Measurements from ENCODE around the gene EVA1A. TPM values are rescaled to one million over a fixed set of nuclear protein-coding genes. Genes with fewer than 3 reads are reported as not detected.
"Not testable (repeated sequence)": the region's sequence is repeated elsewhere in the genome, so short reads cannot be mapped to it uniquely, and the experiment has no call there.

The EVA1A gene
- total RNA-seq, 2 donors from 2014 or later: 0.55 to 0.87 TPM

DNA sequence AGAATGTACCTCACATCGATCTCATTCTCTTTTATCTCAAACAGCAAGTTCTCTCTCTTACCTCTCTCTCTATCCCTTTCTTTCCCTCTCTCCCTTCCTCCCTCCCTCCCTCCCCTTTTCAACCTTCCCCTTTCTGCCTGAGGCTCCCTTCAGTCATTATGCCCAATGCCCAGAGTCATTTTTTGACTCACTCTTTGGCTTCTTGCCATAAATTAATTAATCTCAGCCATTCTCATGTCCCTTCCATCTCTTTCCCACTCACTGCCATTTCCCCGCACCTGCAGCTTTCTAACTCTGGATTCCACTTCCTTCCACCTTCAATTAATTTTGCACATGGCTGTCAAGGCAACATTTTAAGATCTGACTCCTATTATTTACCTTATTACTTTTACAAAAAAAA, 60.1 kb downstream of the EVA1A start:
- ATAC-seq (no peak), DNase-seq (no peak)
- intact Hi-C loops (cut with DNase I, micrococcal nuclease): no loop called here

- no peak for ATAC-seq
- DNase-seq: no peak
- intact Hi-C loops (cut with DNase I, micrococcal nuclease): no loop called here
Measured at GRCh38 chr2:75499534-75499933, 61.2 kb downstream of the EVA1A start.

DNA sequence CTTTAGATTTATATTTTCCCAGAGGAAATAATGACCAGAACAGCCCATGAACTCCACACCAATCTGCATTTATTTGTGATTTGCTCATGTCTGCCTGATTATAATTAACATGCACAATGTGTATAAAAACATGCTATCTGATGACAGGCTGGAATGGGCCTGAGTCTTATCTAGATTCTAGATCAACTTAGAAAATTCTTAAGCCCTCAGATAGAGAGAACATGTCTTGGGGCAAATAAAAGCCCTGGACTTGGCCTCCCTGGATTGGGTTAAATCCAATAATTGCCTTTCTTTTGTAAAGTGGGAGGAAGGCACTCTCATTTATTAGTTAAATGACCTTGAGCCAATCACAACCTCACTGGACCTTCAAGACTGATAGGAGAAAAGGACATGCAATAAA, 61.8 kb downstream of the EVA1A start:
- DNase-seq (no peak), ATAC-seq (no peak)
- intact Hi-C loops (cut with DNase I, micrococcal nuclease): no loop called here

GRCh38 chr2:75497256-75497655, 63.5 kb downstream of the EVA1A start:
- intact Hi-C loops (cut with DNase I, micrococcal nuclease): no loop called here
- no peak for ATAC-seq
- DNase-seq: no peak

- ATAC-seq (no peak), DNase-seq (no peak)
- intact Hi-C loops (cut with DNase I, micrococcal nuclease): no loop called here
Measured at GRCh38 chr2:75495862-75496261, 64.9 kb downstream of the EVA1A start.

GRCh38 chr2:75494137-75494769, 66.5 kb downstream of the EVA1A start:
- DNase-seq: no peak
- ATAC-seq: no peak
- intact Hi-C loops (cut with DNase I, micrococcal nuclease): no loop called here

DNA sequence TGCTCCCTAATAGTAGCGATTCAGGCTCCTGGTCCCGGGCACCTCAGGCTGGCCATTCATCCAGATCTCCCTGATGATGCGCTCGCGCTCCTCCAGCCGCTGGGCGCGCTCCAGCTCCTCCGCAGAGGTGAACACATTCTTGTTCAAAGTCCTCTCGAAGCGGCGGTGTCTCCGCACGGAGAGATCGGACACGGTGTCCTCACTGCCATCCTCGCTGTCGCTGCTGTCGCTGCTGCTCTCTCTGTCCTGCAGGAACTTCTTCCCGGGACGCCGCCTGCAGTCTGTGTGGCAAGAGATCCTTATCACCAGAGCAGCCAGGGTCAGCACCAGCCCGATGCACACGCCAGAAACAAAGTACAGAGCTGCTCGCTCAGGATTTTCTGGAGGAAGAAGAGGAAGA, 67.5 kb downstream of the EVA1A start:
- DNase-seq (no peak), ATAC-seq (no peak)
- intact Hi-C loops (cut with DNase I, micrococcal nuclease): no loop called here

GRCh38 chr2:75491129-75491753, 69.5 kb downstream of the EVA1A start:
- intact Hi-C loops (cut with DNase I, micrococcal nuclease): no loop called here
- DNase-seq (no peak), ATAC-seq (no peak)

DNA sequence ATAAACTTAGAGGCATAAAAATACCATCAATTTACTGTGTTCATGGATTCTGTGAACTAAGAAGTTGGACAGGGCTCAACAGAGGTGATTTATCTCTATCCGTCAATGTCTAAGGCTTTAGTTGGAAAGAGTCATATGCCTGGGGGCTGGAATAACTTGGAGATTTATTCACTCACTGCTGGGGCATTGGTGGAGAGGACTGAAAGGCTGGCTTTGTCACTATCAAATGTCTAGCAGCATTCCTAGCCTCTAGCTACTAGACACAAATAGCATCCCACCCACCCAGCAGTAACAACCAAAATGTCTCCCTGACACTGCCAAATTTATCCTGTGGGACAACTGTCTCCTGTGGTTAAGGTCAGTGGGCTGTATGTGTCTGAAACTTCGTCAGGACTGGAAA, 71.0 kb downstream of the EVA1A start:
- intact Hi-C loops (cut with DNase I, micrococcal nuclease): no loop called here
- no peak for DNase-seq
- ATAC-seq: no peak

DNA sequence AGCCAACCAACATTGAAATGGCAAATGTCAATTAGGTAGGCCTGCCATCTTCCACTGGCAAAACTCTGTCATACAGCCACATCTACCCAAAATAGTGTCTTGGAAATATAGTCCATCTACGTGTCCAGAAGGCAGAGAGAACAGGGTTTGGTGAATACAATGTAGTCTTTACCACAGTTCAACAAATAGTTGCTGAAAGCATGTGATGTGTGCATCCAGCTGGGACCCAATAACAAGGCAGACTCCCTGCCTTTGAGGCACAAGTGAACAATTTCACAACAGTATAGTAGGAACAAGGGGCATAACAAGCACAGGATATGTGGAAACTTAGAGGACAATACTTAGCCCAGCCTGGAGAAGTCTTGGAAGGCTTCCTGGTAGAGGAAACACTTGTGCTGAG, 72.6 kb downstream of the EVA1A start:
- ATAC-seq (no peak), DNase-seq (no peak)
- intact Hi-C loops (cut with DNase I, micrococcal nuclease): no loop called here

DNA sequence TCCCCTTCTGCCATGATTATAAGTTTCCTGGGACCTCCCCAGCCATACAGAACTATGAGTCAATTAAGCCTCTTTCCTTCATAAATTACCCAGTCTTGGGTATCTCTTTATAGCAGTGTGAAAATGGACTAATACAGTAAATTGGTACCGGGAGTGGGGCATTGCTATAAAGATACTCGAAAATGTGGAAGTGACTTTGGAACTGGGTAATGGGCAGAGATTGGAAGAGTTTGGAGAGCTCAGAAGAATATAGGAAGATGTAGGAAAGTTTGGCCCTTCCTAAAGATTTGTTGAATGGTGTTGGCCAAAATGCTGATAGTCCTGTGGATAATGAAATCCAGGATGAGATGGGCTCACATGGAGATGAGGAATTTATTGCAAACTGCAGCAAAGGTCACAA, 74.0 kb downstream of the EVA1A start:
- DNase-seq; intact Hi-C loops (cut with DNase I, micrococcal nuclease); ATAC-seq: not testable (repeated sequence)

DNA sequence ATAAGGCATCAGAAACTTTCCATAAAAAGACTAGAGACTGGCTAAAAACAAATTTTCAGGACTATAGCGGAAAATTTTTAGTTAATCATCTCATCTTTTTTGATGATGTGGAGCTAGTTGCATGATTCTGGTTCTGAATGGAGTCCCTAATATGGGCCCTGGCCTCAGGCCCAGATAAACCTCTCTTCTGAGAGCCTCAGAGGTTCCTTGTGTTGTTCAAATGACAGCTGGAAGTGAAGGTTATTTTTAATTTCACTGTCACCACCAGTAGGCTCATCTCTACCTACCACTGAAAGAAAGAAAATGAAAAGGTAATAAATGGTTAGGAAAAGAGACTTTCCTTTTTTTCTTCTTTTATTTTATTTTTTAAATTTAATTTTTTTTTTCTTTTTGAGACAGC, 75.9 kb downstream of the EVA1A start:
- intact Hi-C loops (cut with DNase I, micrococcal nuclease): no loop called here
- ATAC-seq (no peak), DNase-seq (no peak)

- no peak for DNase-seq
- intact Hi-C loops (cut with DNase I, micrococcal nuclease): no loop called here
- no peak for ATAC-seq
Measured at GRCh38 chr2:75483878-75484277, 76.9 kb downstream of the EVA1A start.

DNA sequence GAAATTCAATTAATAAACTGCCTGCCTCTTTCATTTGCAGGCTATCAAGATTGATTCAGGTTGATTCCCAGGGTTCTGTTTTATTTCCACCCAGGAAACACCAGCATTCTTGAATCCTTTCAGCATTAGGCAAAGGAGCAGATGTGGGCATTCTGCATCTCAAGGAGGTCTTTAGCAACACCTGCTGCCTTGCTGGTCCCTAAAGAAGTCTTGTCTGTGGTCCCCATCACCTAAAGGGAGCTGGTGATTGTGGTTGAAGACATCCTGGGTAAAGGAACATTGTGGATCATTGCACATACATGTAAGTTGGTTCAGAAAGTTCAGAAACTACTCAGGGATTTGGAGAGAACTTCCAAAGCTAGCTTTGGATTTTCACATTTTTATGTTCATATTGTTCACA, 78.3 kb downstream of the EVA1A start:
- no peak for ATAC-seq
- no peak for DNase-seq
- intact Hi-C loops (cut with DNase I, micrococcal nuclease): no loop called here

DNA sequence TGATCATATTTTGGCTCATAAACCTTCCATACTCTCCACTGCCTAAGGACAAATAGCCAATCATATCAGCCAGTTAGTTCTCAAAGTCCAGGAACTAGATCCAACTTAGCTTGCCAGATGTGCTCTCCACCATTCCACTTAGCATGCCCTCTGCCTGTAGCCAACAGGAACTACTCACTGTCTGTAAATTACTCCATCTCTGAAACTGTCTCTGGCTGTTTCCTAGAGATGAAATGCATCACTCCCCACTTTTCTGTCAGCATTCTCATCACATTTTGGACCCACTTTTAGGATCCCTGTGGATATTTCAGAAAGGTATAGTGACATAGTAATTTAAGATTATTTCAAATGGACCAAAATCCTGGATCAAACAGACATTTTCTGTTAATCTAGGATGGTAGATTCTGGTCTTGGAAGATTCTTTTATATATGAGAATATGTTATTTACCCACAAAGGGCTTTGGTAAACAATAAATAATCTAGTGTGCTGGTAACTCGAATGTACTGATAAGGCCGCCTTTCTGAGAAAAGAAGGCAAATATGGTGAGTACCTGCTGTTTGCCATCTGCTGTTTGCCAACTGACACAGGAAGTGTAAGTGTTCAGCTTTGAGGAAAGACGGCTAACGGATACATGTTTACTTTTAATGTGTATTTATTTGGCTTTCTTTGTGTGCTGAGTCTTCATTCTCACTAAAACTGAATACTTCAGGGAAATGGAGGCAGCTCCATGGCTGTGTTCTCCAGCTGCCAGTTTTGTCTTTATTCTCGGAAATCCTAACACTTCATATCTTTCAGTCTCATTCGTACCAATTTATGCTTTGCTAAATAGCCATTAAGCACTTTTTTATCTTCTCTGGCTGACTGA, 79.5 kb downstream of the EVA1A start:
- DNase-seq (peak in 1 of 2 donors; percentile 4), ATAC-seq (peak; percentile 50)
- intact Hi-C loops (cut with DNase I, micrococcal nuclease): no loop called here

DNA sequence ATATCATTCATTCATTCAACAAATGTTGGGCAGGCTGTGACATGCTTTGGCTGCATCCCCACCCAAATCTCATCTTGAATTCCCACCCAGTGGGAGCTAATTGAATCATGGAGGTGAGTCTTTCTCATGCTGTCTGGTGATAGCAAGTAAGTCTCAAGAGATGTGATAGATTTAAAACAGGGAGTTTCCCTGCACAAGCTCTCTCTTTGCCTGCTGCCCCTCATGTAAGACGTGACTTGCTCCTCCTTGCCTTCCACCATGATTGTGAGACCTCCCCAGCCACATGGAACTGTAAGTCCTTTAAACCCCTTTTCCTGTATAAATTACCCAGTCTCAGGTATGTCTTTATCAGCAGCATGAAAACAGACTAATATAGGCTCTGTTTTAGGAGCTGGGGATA, 83.0 kb downstream of the EVA1A start:
- DNase-seq; ATAC-seq; intact Hi-C loops (cut with DNase I, micrococcal nuclease): not testable (repeated sequence)

DNA sequence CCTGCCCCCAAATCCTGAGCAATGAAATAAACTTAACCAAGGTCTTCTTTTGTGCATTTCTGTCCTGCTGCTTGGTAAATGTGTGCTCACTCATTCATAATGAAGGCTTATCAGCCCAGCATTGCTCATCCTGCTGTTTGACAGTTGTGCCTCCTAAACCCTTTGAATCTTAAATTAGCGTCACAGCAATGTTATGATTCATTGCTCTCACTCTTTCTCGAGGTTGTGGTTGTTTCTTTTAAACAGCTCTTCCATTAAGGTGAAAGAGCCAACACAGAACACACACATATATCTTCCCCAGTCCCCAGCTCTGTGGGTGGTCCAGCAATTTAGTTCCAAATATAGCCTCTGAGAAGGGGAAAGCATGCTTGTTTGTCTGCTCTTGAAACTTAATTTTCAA, 84.0 kb downstream of the EVA1A start:
- intact Hi-C loops (cut with DNase I, micrococcal nuclease): no loop called here
- ATAC-seq (no peak), DNase-seq (no peak)

GRCh38 chr2:75475976-75476375, 84.8 kb downstream of the EVA1A start:
- DNase-seq (no peak), ATAC-seq (no peak)
- intact Hi-C loops (cut with DNase I, micrococcal nuclease): no loop called here

GRCh38 chr2:75475049-75475448, 85.7 kb downstream of the EVA1A start:
- DNase-seq (no peak), ATAC-seq (no peak)
- intact Hi-C loops (cut with DNase I, micrococcal nuclease): no loop called here

DNA sequence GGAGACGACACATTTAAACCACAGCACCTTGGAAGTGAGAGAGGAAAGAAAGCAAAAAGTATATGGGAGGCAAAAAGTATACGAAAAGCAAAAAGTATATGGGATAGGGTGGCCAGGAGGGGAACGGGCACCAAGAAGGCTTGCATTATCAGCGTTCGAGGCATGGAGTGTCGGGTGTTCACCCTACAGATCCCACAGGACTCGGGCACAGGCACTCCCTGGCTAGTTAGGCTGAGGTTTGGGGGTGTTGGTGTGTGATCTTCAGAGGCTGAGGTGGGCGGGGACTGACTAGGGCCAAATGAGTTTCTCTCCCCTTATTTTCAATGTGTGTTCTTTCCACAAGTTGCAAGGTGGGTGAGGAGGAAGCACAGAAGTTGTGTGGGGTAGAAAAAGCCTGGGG, 86.6 kb downstream of the EVA1A start:
- intact Hi-C loops (cut with DNase I, micrococcal nuclease): no loop called here
- DNase-seq (no peak), ATAC-seq (no peak)
